Measurements from ENCODE around the gene PDGFC. TPM values are rescaled to one million over a fixed set of nuclear protein-coding genes. Genes with fewer than 3 reads are reported as not detected.

Gene PDGFC
- total and polyA plus RNA-seq, 2 of the 13 experiments (the other 11 are each of a cell fraction or from before 2014, with no cell fraction given): 4.6 to 9.1 TPM

GRCh38 chr4:156901871-156902270 lies 69.7 kb downstream of the PDGFC start:
- no peaks in the 10 kb centered on the region for H3K36me3 ChIP-seq (replicated peaks in 1 of 2; ENCODE audit: control insufficient read depth in 1 of 2, insufficient read depth in 2 of 2, low read length in 2 of 2)

GRCh38 chr4:156898373-156899117 lies 73.1 kb downstream of the PDGFC start:
- peaks cover 10% of the 10 kb centered on the region; the same call in 1 of the 2 replicates for H3K4me1 ChIP-seq (ENCODE audit: insufficient read depth, low read length)
- no TSS peak for BruUV-seq (replicated peaks)
- DNase-seq (ENCODE audit: low spot score) (peak; percentile 35), ATAC-seq (peak; percentile 41; the same call in 2 of the 3 replicates), FAIRE-seq (no peak)
- in situ Hi-C loops (cut with HindIII; ENCODE audit: extremely low pct_ligation_motif_present, low pct_unique_long_range_greater_than_20kb): no loop called here
- no peak overlapping the region for H2AFZ ChIP-seq (ENCODE audit: low read length)
- no peaks in the 10 kb centered on the region for H3K27me3 ChIP-seq (ENCODE audit: control insufficient read depth in 1 of 2, insufficient read depth in 2 of 2, low read length in 2 of 2)
- H3K9me3 ChIP-seq (ENCODE audit: low read length): no peaks in the 10 kb centered on the region
- ChIA-PET CTCF (ENCODE audit: low intra/inter-chr PET ratio, low total read pairs) (no interaction called here), POLR2A (no interaction called here)
- no peaks in the 10 kb centered on the region for H3K79me2 ChIP-seq (ENCODE audit: insufficient read depth, low read length)
- intact Hi-C loops (cut with micrococcal nuclease; ENCODE audit: unreplicated experiment): no loop called here
- WGBS (ENCODE audit: low lambda C conversion rate): 78% methylated on average over 3 of the region's 3 CpGs
- H3K9ac ChIP-seq (ENCODE audit: insufficient read depth, low read depth, low read length): no peak overlapping the region
- H3K4me3 ChIP-seq (replicated peaks in 1 of 3; ENCODE audit: insufficient read depth in 1 of 3, low read depth in 2 of 3, low read length in 3 of 3): no peak overlapping the region
- peak overlapping the region; percentile 25; the same call in 1 of the 2 replicates for H3K4me2 ChIP-seq (ENCODE audit: low read depth, low read length)
- no peaks in the 10 kb centered on the region for H3K36me3 ChIP-seq (replicated peaks in 1 of 2; ENCODE audit: control insufficient read depth in 1 of 2, insufficient read depth in 2 of 2, low read length in 2 of 2)
- no peaks in the 10 kb centered on the region for H4K20me1 ChIP-seq (ENCODE audit: insufficient read depth, low read length)
- H3K27ac ChIP-seq (ENCODE audit: extremely low read length, insufficient read depth, low read length): no peak overlapping the region
- TF ChIP-seq CEBPG (CRISPR knock-in tag; IDR thresholded peaks at IDR 0.05): peak; percentile 81
- TF ChIP-seq SUZ12 (IDR thresholded peaks at IDR 0.05; ENCODE audit: low read depth, low read length): no peak
- no peak for TF ChIP-seq PPARG (CRISPR knock-in tag; conservative IDR thresholded peaks at IDR 0.05)
- TF ChIP-seq SOX13 (IDR thresholded peaks at IDR 0.05): no peak
- 0 out of 4 replicates have a peak, but pooled peaks of 1 of the 2 experiments have one; percentile 9 for TF ChIP-seq SOX13 (CRISPR knock-in tag; conservative IDR thresholded peaks at IDR 0.05 in 1 of 2, IDR thresholded peaks at IDR 0.05 in 1 of 2)
- no peak for TF ChIP-seq AKNA (CRISPR knock-in tag; IDR thresholded peaks at IDR 0.05; ENCODE audit: borderline replicate concordance)
- no peak for TF ChIP-seq TERF1 (CRISPR knock-in tag; IDR thresholded peaks at IDR 0.05)
- no peak for TF ChIP-seq THYN1 (CRISPR knock-in tag; IDR thresholded peaks at IDR 0.05; ENCODE audit: borderline replicate concordance, low read depth)

More at GRCh38 chr4:156901871-156902270, 69.7 kb downstream of the PDGFC start:
- intact Hi-C loops (cut with micrococcal nuclease; ENCODE audit: unreplicated experiment): no loop called here
- Histone ChIP-seq H3K27ac (ENCODE audit: extremely low read length, insufficient read depth, low read length) (no peak overlapping the region), H3K4me3 (replicated peaks in 1 of 3; ENCODE audit: insufficient read depth in 1 of 3, low read depth in 2 of 3, low read length in 3 of 3) (no peak overlapping the region), H2AFZ (ENCODE audit: low read length) (no peak overlapping the region), H3K4me2 (ENCODE audit: low read depth, low read length) (no peak overlapping the region), H3K27me3 (ENCODE audit: control insufficient read depth in 1 of 2, insufficient read depth in 2 of 2, low read length in 2 of 2) (no peaks in the 10 kb centered on the region), H4K20me1 (ENCODE audit: insufficient read depth, low read length) (no peaks in the 10 kb centered on the region), H3K9ac (ENCODE audit: insufficient read depth, low read depth, low read length) (no peak overlapping the region), H3K9me3 (ENCODE audit: low read length) (no peaks in the 10 kb centered on the region), H3K79me2 (ENCODE audit: insufficient read depth, low read length) (no peaks in the 10 kb centered on the region), H3K4me1 (ENCODE audit: insufficient read depth, low read length) (peaks cover 10% of the 10 kb centered on the region; the same call in 1 of the 2 replicates)
- FAIRE-seq (no peak), ATAC-seq (no peak), DNase-seq (ENCODE audit: low spot score) (no peak)
- POLR2A ChIA-PET: no interaction called here
- TF ChIP-seq ZNF484 (CRISPR knock-in tag; IDR thresholded peaks at IDR 0.05; ENCODE audit: borderline replicate concordance, low read depth): no peak
- TF ChIP-seq MTA1 (CRISPR knock-in tag; IDR thresholded peaks at IDR 0.05; ENCODE audit: borderline replicate concordance): no peak
- TF ChIP-seq ZNF264 (CRISPR knock-in tag; IDR thresholded peaks at IDR 0.05): no peak
- CTCF ChIA-PET (ENCODE audit: low intra/inter-chr PET ratio, low total read pairs): no interaction called here
- in situ Hi-C loops (cut with HindIII; ENCODE audit: extremely low pct_ligation_motif_present, low pct_unique_long_range_greater_than_20kb): no loop called here
- WGBS (ENCODE audit: low lambda C conversion rate): 94% methylated on average over 3 of the region's 3 CpGs
- no TSS peak for BruUV-seq (replicated peaks)

All from HepG2 (cell line).